ENCODE data around the gene RNF157. TPM values are rescaled to one million over a fixed set of nuclear protein-coding genes. Genes with fewer than 3 reads are reported as not detected.

RNF157 gene
- total RNA-seq, 2 experiments from 2014 or later = 25.4 to 28.0 TPM

DNA sequence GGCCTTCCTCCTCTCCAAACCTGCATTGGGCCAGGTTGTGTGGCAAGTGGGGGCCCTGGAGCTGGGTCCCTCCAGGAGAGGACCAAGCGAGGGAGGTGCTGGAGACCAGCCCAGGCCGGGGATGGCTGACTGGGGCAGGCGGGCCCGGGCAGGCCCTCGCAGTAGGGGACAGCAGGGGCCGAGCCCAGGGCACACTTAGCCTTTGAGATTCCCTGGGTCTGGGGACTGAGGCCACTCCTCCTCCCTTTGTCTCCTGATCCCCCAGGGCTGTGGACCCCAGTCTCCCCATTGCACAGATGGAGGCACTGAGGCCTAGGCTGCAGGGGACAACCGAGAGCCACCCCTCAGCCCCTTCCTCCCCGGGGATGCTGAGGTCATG, 104.5 kb downstream of the RNF157 start:
- intact Hi-C loops (cut with micrococcal nuclease) = loop anchor here (10.0 kb wide), 1 partner anchor 249 kb away; the partner anchor contains the start of gene SPHK1
- CTCF ChIA-PET = no interaction called here

GRCh38 chr17:76134911-76135809, 105.1 kb downstream of the RNF157 start:
- H3K36me3 Mint-ChIP-seq = no peaks in the 10 kb centered on the region
- no peaks in the 10 kb centered on the region for H3K9me3 Mint-ChIP-seq
- no peak for DNase-seq
- intact Hi-C loops (cut with micrococcal nuclease) = loop anchor here (10.0 kb wide), 1 partner anchor 250 kb away; the partner anchor contains the start of gene SPHK1
- H3K4me1 Mint-ChIP-seq (ENCODE audit: low read depth) = peaks cover 7% of the 10 kb centered on the region
- H3K4me3 Mint-ChIP-seq = no peak overlapping the region
- CTCF ChIA-PET = interaction anchor here (0.7 to 1.2 kb wide), 3 partner anchors 10 to 144 kb away, joined by 3 to 5 read pairs (median 3); no protein-coding TSS in a partner anchor
- POLR2A ChIA-PET = no interaction called here
- no peak overlapping the region for H3K27ac Mint-ChIP-seq
- H3K27me3 Mint-ChIP-seq = peaks cover 4% of the 10 kb centered on the region

More for the DNA sequence above, 104.5 kb downstream of the RNF157 start:
- Mint-ChIP-seq H3K27ac (no peak overlapping the region), H3K36me3 (no peaks in the 10 kb centered on the region), H3K4me3 (no peak overlapping the region), H3K4me1 (ENCODE audit: low read depth) (peaks cover 12% of the 10 kb centered on the region), H3K27me3 (peaks cover 8% of the 10 kb centered on the region), H3K9me3 (no peaks in the 10 kb centered on the region)
- POLR2A ChIA-PET = no interaction called here
- no peak for DNase-seq

DNA sequence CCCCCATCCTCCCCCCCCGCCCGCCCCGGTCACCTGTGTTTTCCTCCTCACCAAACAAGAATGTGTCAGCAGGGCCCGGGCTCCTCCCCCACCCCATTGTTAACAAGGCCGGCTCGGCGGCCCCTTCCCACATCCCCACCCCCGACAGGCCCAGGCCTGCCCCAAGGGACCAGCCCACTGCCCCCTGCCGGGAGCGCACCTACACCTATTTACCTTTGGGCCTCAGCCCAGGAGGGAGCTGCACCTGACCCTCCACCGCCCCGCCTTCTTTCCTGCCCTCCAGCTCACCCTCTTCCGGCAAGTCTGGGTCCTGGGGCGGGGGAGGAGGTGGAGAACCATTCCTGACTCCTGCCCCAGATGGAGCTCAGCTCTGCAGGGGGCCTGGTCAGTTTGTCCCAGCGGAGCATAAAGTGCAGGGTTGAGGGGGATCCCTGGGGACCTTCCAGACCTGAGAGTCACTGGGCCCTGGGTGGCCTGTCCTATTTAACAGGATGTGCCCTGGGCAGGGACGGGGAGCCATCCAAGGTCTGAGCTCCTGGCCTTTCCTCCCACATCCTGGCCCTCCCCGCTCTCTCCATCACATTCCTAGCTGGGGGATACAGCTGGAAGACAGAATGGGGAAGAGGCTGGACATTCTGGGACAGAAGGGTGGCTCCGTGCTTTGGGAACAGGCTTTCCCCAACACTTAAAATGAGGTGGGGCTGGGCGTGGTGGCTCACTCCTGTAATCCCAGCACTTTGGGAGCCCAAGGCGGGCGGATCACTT, 107.5 kb downstream of the RNF157 start:
- H3K9me3 Mint-ChIP-seq = no peaks in the 10 kb centered on the region
- H3K4me3 Mint-ChIP-seq = no peak overlapping the region
- CTCF ChIA-PET = interaction anchor here (0.5 to 1.9 kb wide), 4 partner anchors 11 to 147 kb away, joined by 3 to 7 read pairs (median 5); no protein-coding TSS in a partner anchor
- no peak overlapping the region for H3K27ac Mint-ChIP-seq
- no peak for DNase-seq
- intact Hi-C loops (cut with micrococcal nuclease) = loop anchor here (10.0 kb wide), 1 partner anchor 252 kb away; the partner anchor contains the start of gene SPHK1
- no peaks in the 10 kb centered on the region for H3K36me3 Mint-ChIP-seq
- H3K27me3 Mint-ChIP-seq = no peaks in the 10 kb centered on the region
- peaks cover 7% of the 10 kb centered on the region for H3K4me1 Mint-ChIP-seq (ENCODE audit: low read depth)
- POLR2A ChIA-PET = interaction anchor here (1.6 kb wide), 1 partner anchor 89 kb away, joined by 3 read pairs; no protein-coding TSS in a partner anchor

DNA sequence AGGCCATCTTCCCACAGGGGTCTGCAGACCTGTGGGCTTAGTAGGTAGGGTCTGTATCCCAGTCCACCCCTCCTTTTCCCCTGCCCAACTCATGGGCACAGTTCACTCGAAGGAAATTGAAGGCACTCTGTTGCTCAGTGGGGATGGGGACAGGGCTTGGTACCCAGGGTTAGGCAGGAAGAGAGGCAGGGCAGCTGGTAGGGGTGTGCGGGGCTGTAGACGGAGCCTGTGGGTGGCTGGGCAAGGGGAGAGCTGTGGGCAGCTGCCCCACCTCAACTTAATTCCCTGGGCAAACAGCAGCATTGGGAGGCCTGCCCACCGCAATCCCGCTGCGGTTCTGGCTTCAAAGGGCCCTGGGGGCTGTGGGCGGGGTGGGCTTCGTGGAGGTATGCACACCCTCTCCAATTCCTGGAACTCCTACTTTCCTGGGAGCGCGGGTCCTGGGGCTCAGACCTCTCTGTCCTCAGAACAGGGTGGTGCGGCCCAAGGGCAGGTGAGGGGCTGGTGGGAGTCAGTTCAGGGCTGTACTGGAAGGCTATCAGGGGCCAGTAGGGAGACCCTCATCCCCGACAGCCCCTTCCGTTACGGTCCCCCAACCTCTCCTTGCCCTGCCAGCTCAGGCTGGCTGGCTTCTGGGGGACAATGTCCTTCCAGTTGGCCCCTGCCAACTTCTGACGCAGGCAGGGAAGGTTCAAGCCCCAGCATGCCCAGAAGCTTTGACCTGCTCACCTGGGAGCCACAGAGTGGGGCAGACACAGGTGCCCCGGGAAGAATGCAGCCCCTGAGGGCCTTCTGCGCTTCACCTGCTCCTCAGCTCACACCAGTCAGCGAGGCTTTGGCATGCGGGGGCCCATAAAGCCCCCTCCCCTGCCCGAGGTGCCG, 108.4 kb downstream of the RNF157 start:
- Mint-ChIP-seq H3K4me3 (no peak overlapping the region), H3K4me1 (ENCODE audit: low read depth) (peaks cover 10% of the 10 kb centered on the region), H3K27me3 (no peaks in the 10 kb centered on the region), H3K36me3 (no peaks in the 10 kb centered on the region), H3K27ac (no peak overlapping the region), H3K9me3 (no peaks in the 10 kb centered on the region)
- POLR2A ChIA-PET = no interaction called here
- DNase-seq = no peak
- CTCF ChIA-PET = interaction anchor here (1.4 to 1.9 kb wide), 2 partner anchors 10 to 147 kb away, joined by 6 to 7 read pairs; no protein-coding TSS in a partner anchor
- intact Hi-C loops (cut with micrococcal nuclease) = loop anchor here (10.0 kb wide), 1 partner anchor 253 kb away; the partner anchor contains the start of gene SPHK1

GRCh38 chr17:76131051-76131691, 109.1 kb downstream of the RNF157 start:
- Mint-ChIP-seq H3K27me3 (no peaks in the 10 kb centered on the region), H3K4me3 (no peak overlapping the region), H3K4me1 (ENCODE audit: low read depth) (peaks cover 15% of the 10 kb centered on the region), H3K27ac (no peak overlapping the region), H3K9me3 (no peaks in the 10 kb centered on the region), H3K36me3 (no peaks in the 10 kb centered on the region)
- POLR2A ChIA-PET = no interaction called here
- intact Hi-C loops (cut with micrococcal nuclease) = loop anchor here (10.0 kb wide), 1 partner anchor 254 kb away; the partner anchor contains the start of gene SPHK1
- DNase-seq = no peak
- CTCF ChIA-PET = no interaction called here

GRCh38 chr17:76130473-76130872, 109.8 kb downstream of the RNF157 start:
- Mint-ChIP-seq H3K27me3 (no peaks in the 10 kb centered on the region), H3K4me3 (no peak overlapping the region), H3K9me3 (no peaks in the 10 kb centered on the region), H3K36me3 (no peaks in the 10 kb centered on the region), H3K27ac (no peak overlapping the region), H3K4me1 (ENCODE audit: low read depth) (peaks cover 15% of the 10 kb centered on the region)
- intact Hi-C loops (cut with micrococcal nuclease) = loop anchor here (10.0 kb wide), 1 partner anchor 254 kb away; the partner anchor contains the start of gene SPHK1
- CTCF ChIA-PET = interaction anchor here (0.6 to 1.4 kb wide), 2 partner anchors 49 to 116 kb away, joined by 3 read pairs; no protein-coding TSS in a partner anchor
- POLR2A ChIA-PET = interaction anchor here (0.9 kb wide), 1 partner anchor 125 kb away, joined by 3 read pairs; no protein-coding TSS in a partner anchor
- no peak for DNase-seq

DNA sequence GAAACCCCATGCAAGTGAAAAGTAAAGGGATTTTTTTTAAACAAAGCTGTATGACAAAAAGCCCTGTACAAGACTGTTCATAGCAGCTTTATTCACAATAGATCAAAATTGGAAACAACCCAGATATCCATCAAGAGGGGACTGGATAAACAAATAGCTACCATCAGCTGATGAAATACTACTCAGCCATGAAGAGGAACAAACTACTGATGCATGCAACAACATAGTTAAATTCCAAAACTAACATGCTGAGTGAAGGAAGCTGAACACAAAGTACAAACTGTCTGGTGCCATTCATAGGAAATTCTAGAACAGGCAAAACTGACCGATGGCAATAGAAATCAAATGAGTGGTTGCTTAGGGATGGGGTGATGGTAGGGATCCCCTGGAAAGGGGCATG, 114.4 kb downstream of the RNF157 start:
- no peaks in the 10 kb centered on the region for H3K9me3 Mint-ChIP-seq
- CTCF ChIA-PET = interaction anchor here (0.6 to 19.6 kb wide), 11 partner anchors 10 to 173 kb away, joined by 3 to 337 read pairs (median 4); no protein-coding TSS in a partner anchor
- H3K27ac Mint-ChIP-seq = no peak overlapping the region
- no peak overlapping the region for H3K4me3 Mint-ChIP-seq
- DNase-seq = no peak
- H3K27me3 Mint-ChIP-seq = no peaks in the 10 kb centered on the region
- H3K36me3 Mint-ChIP-seq = no peaks in the 10 kb centered on the region
- peaks cover 12% of the 10 kb centered on the region for H3K4me1 Mint-ChIP-seq (ENCODE audit: low read depth)
- intact Hi-C loops (cut with micrococcal nuclease) = no loop called here
- POLR2A ChIA-PET = interaction anchor here (1.1 to 1.5 kb wide), 3 partner anchors 53 to 150 kb away, joined by 3 to 7 read pairs (median 3); no protein-coding TSS in a partner anchor

- intact Hi-C loops (cut with micrococcal nuclease) = no loop called here
- CTCF ChIA-PET = interaction anchor here (0.6 to 19.6 kb wide), 8 partner anchors 9 to 174 kb away, joined by 3 to 337 read pairs (median 6); no protein-coding TSS in a partner anchor
- H3K27me3 Mint-ChIP-seq = no peaks in the 10 kb centered on the region
- POLR2A ChIA-PET = interaction anchor here (1.2 kb wide), 1 partner anchor 54 kb away, joined by 3 read pairs; no protein-coding TSS in a partner anchor
- H3K36me3 Mint-ChIP-seq = no peaks in the 10 kb centered on the region
- no peak overlapping the region for H3K4me3 Mint-ChIP-seq
- no peak overlapping the region for H3K27ac Mint-ChIP-seq
- peaks cover 12% of the 10 kb centered on the region for H3K4me1 Mint-ChIP-seq (ENCODE audit: low read depth)
- H3K9me3 Mint-ChIP-seq = no peaks in the 10 kb centered on the region
- DNase-seq = no peak
Measured at GRCh38 chr17:76125391-76125675, 115.0 kb downstream of the RNF157 start.

GRCh38 chr17:76124582-76125390, 115.5 kb downstream of the RNF157 start:
- no peaks in the 10 kb centered on the region for H3K36me3 Mint-ChIP-seq
- ChIA-PET POLR2A (interaction anchor here (1.2 kb wide), 1 partner anchor 54 kb away, joined by 3 read pairs; no protein-coding TSS in a partner anchor), CTCF (interaction anchor here (0.6 to 19.6 kb wide), 12 partner anchors 9 to 273 kb away, joined by 3 to 337 read pairs (median 4); partner anchors contain the start of gene FOXJ1)
- peak; percentile 29 for DNase-seq
- H3K27ac Mint-ChIP-seq = peak overlapping the region; percentile 33
- H3K9me3 Mint-ChIP-seq = no peaks in the 10 kb centered on the region
- no peaks in the 10 kb centered on the region for H3K27me3 Mint-ChIP-seq
- no peak overlapping the region for H3K4me3 Mint-ChIP-seq
- peaks cover 12% of the 10 kb centered on the region for H3K4me1 Mint-ChIP-seq (ENCODE audit: low read depth)
- intact Hi-C loops (cut with micrococcal nuclease) = no loop called here

All from activated CD4-positive, alpha-beta memory T cell treated with anti-CD3 and anti-CD28 coated beads for 36 hours (primary cell).